Measurements from ENCODE around the gene BLID. TPM values are rescaled to one million over a fixed set of nuclear protein-coding genes. Genes with fewer than 3 reads are reported as not detected.

The BLID gene
- total and polyA plus RNA-seq, 7 donors: 0.04 to 0.45 TPM; not detected in 5

DNA sequence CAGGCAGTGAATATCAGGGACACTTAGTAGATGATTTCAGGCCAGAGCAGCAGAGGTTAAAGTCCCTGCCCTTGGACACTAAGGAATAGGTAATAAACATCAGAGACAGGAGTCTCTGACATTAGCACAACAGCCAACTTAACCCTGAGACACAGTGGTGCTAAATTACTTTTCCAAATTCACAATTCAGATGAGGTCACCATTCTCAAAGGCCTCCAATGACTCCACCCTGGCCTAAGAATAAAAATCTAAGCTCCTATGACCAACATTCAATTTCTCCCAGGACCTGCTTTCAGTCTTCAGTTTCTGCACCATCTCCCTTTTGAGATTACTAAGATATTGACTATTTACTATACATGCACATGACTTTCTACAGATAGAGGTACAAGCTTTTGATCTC lies 42.0 kb downstream of the BLID start:
- no peaks in the 10 kb centered on the region for H3K9me3 ChIP-seq
- no peak overlapping the region for H3K27ac ChIP-seq
- no peak overlapping the region for H3K4me3 ChIP-seq
- ATAC-seq (peak in 2 of 4 donors; percentile 47 to 56), DNase-seq (no peak)
- intact Hi-C loops (cut with DNase I): loop anchor here in 1 of 2 donors (10.0 kb wide), 1 partner anchor 129 kb away; no protein-coding TSS in a partner anchor
- no peaks in the 10 kb centered on the region for H3K36me3 ChIP-seq (ENCODE audit: insufficient read depth in 1 of 2, low read depth in 1 of 2)
- no peaks in the 10 kb centered on the region for H3K27me3 ChIP-seq (ENCODE audit: insufficient read depth in 3 of 3, low read length in 2 of 3)
- TF ChIP-seq, protein P1, sequence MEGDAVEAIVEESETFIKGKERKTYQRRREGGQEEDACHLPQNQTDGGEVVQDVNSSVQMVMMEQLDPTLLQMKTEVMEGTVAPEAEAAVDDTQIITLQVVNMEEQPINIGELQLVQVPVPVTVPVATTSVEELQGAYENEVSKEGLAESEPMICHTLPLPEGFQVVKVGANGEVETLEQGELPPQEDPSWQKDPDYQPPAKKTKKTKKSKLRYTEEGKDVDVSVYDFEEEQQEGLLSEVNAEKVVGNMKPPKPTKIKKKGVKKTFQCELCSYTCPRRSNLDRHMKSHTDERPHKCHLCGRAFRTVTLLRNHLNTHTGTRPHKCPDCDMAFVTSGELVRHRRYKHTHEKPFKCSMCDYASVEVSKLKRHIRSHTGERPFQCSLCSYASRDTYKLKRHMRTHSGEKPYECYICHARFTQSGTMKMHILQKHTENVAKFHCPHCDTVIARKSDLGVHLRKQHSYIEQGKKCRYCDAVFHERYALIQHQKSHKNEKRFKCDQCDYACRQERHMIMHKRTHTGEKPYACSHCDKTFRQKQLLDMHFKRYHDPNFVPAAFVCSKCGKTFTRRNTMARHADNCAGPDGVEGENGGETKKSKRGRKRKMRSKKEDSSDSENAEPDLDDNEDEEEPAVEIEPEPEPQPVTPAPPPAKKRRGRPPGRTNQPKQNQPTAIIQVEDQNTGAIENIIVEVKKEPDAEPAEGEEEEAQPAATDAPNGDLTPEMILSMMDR (IDR thresholded peaks at IDR 0.05): no peak
- no peaks in the 10 kb centered on the region for H3K4me1 ChIP-seq

DNA sequence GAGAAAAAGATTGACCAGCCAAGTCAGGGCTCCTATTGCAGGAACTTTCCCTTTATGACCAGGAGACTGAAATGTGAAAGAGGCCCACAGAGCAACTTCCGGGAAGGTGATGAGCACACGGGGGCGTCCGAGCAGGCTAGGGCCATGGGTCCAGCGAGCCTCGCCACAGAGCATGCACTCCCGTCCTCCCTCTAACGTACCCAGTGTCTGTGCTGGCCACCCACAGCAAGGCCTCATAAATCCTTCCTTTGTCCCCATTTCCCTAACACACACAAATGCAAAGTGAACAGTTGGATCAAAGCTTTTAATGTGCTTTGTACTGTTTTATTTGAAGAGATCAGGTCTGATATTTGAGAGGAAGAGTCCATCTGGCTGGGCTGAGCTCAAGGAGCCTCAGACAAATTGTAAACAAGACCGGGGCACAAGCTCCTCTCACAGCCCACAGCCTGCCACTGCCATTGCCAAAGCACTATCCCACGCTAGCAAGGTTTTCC lies 44.3 kb downstream of the BLID start:
- intact Hi-C loops (cut with DNase I): loop anchor here in 1 of 2 donors (10.0 kb wide), 1 partner anchor 127 kb away; no protein-coding TSS in a partner anchor

DNA sequence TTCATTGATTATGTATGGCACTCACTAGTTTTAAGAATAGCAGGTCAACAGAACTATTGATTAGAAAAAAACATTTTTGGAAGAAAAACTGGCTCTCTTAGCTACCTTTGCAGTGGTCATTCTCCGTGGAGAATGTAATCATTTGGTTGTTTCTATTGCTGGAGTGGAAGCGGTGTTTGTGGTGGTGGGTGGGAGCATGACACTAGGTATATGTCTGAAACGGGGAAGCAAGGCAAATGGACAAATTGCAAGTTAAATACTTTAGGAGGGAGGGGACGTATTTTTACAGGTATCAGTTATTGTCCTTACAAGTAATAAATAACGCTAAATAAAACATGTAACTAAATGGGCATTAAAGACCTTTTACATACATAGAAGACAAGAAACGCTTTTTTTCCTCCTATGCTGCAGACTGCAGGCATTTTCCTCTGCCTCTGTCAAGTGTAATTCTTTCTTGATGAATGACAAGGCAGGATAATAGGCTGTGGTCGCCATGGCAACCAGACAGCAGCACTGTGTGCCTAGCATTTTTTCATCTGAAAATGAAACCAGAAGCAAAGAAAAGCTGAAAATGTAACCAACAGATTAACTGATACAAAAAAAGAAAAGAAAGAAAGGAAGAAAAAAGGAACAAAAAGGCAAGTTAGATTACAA lies 46.2 kb downstream of the BLID start:
- H3K9me3 ChIP-seq: no peaks in the 10 kb centered on the region
- intact Hi-C loops (cut with DNase I): loop anchor here in 1 of 2 donors (10.0 kb wide), 1 partner anchor 125 kb away; no protein-coding TSS in a partner anchor
- H3K4me3 ChIP-seq: no peak overlapping the region
- H3K36me3 ChIP-seq (ENCODE audit: insufficient read depth in 1 of 2, low read depth in 1 of 2): no peaks in the 10 kb centered on the region
- TF ChIP-seq, protein P1 (IDR thresholded peaks at IDR 0.05): no peak
- ATAC-seq: no peak
- no peaks in the 10 kb centered on the region for H3K4me1 ChIP-seq
- 54 to 59% (median 58%) methylated on average over 7 of the region's 7 CpGs for WGBS, 3 donors
- peak; percentile 32 to 57 for DNase-seq
- H3K27me3 ChIP-seq (ENCODE audit: insufficient read depth in 3 of 3, low read length in 2 of 3): no peaks in the 10 kb centered on the region
- no peak overlapping the region for H3K27ac ChIP-seq

More for the DNA sequence above, 44.3 kb downstream of the BLID start:
- DNase-seq (no peak), ATAC-seq (no peak)
- H3K9me3 ChIP-seq: no peaks in the 10 kb centered on the region
- TF ChIP-seq, protein P1 (IDR thresholded peaks at IDR 0.05): no peak
- no peaks in the 10 kb centered on the region for H3K27me3 ChIP-seq (ENCODE audit: insufficient read depth in 3 of 3, low read length in 2 of 3)
- H3K36me3 ChIP-seq (ENCODE audit: insufficient read depth in 1 of 2, low read depth in 1 of 2): no peaks in the 10 kb centered on the region
- H3K27ac ChIP-seq: no peak overlapping the region
- no peak overlapping the region for H3K4me3 ChIP-seq
- H3K4me1 ChIP-seq: no peaks in the 10 kb centered on the region
- WGBS, 3 donors: 75 to 80% (median 79%) methylated on average over 10 of the region's 10 CpGs

DNA sequence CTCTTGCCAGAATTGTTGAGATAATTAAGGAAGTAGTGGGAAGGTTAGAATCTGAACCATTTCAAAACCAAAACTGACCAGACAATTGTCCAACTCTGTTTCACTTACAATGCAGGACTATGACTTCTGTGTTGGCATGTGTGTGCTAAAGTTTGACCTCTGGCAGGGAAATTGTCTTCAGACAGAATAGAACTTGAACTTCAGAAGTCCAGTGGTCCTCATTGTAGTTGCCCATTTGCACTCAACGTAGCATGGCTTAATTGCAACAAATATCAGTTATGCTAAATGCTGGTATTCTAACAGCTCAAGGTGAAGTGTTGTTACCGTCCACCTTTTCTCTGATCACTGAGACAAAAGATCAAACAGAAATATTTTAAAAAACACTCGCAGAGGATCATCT lies 47.2 kb downstream of the BLID start:
- no peaks in the 10 kb centered on the region for H3K27me3 ChIP-seq (ENCODE audit: insufficient read depth in 3 of 3, low read length in 2 of 3)
- H3K36me3 ChIP-seq (ENCODE audit: insufficient read depth in 1 of 2, low read depth in 1 of 2): no peaks in the 10 kb centered on the region
- 79 to 85% (median 81%) methylated on average over 3 of the region's 3 CpGs for WGBS, 3 donors
- intact Hi-C loops (cut with DNase I): no loop called here
- no peak overlapping the region for H3K4me3 ChIP-seq
- no peak overlapping the region for H3K27ac ChIP-seq
- no peak for ATAC-seq
- H3K4me1 ChIP-seq: no peaks in the 10 kb centered on the region
- no peaks in the 10 kb centered on the region for H3K9me3 ChIP-seq
- no peak for DNase-seq
- TF ChIP-seq, protein P1 (IDR thresholded peaks at IDR 0.05): no peak
